Measurements from ENCODE around the gene NANOS3. TPM values are rescaled to one million over a fixed set of nuclear protein-coding genes. Genes with fewer than 3 reads are reported as not detected.
A peak's percentile ranks its signal among the peaks of the same experiment; 100 is the strongest.

The NANOS3 gene
- total RNA-seq, 1 donor from 2014 or later, result 0.69 TPM

- H3K4me1 Mint-ChIP-seq (ENCODE audit: unreplicated experiment), result peaks cover 17% of the 10 kb centered on the region
- DNase-seq (ENCODE audit: low spot score), result peak; percentile 98
- H3K27me3 Mint-ChIP-seq (ENCODE audit: unreplicated experiment), result peaks cover 22% of the 10 kb centered on the region
- peak overlapping the region; percentile 56 for H3K4me3 Mint-ChIP-seq (ENCODE audit: unreplicated experiment)
- peak overlapping the region; percentile 42 for H3K27ac Mint-ChIP-seq (ENCODE audit: unreplicated experiment)
- TF ChIP-seq, protein P1, sequence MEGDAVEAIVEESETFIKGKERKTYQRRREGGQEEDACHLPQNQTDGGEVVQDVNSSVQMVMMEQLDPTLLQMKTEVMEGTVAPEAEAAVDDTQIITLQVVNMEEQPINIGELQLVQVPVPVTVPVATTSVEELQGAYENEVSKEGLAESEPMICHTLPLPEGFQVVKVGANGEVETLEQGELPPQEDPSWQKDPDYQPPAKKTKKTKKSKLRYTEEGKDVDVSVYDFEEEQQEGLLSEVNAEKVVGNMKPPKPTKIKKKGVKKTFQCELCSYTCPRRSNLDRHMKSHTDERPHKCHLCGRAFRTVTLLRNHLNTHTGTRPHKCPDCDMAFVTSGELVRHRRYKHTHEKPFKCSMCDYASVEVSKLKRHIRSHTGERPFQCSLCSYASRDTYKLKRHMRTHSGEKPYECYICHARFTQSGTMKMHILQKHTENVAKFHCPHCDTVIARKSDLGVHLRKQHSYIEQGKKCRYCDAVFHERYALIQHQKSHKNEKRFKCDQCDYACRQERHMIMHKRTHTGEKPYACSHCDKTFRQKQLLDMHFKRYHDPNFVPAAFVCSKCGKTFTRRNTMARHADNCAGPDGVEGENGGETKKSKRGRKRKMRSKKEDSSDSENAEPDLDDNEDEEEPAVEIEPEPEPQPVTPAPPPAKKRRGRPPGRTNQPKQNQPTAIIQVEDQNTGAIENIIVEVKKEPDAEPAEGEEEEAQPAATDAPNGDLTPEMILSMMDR (IDR thresholded peaks at IDR 0.05; ENCODE audit: unreplicated experiment), result peak; percentile 99
- peaks cover 10% of the 10 kb centered on the region for H3K36me3 Mint-ChIP-seq (ENCODE audit: low read depth, unreplicated experiment)
- H3K9me3 Mint-ChIP-seq (ENCODE audit: unreplicated experiment), result no peaks in the 10 kb centered on the region
These were observed 15.0 kb upstream of the NANOS3 start for GRCh38 chr19:13861714-13862531.

- Mint-ChIP-seq H3K4me3 (ENCODE audit: unreplicated experiment) (peak overlapping the region; percentile 81), H3K36me3 (ENCODE audit: low read depth, unreplicated experiment) (peaks cover 10% of the 10 kb centered on the region), H3K9me3 (ENCODE audit: unreplicated experiment) (no peaks in the 10 kb centered on the region), H3K27me3 (ENCODE audit: unreplicated experiment) (peaks cover 30% of the 10 kb centered on the region), H3K4me1 (ENCODE audit: unreplicated experiment) (peaks cover 17% of the 10 kb centered on the region), H3K27ac (ENCODE audit: unreplicated experiment) (peak overlapping the region; percentile 11)
- no peak for DNase-seq (ENCODE audit: low spot score)
- TF ChIP-seq, protein P1 (IDR thresholded peaks at IDR 0.05; ENCODE audit: unreplicated experiment), result no peak
These were observed 12.8 kb upstream of the NANOS3 start for GRCh38 chr19:13864046-13864666.

GRCh38 chr19:13864667-13865570 is 12.0 kb upstream of the NANOS3 start:
- Mint-ChIP-seq H3K27ac (ENCODE audit: unreplicated experiment) (peak overlapping the region; percentile 11), H3K27me3 (ENCODE audit: unreplicated experiment) (peaks cover 30% of the 10 kb centered on the region), H3K36me3 (ENCODE audit: low read depth, unreplicated experiment) (peaks cover 10% of the 10 kb centered on the region), H3K4me1 (ENCODE audit: unreplicated experiment) (peaks cover 15% of the 10 kb centered on the region), H3K9me3 (ENCODE audit: unreplicated experiment) (no peaks in the 10 kb centered on the region), H3K4me3 (ENCODE audit: unreplicated experiment) (peak overlapping the region; percentile 81)
- DNase-seq (ENCODE audit: low spot score), result no peak
- TF ChIP-seq, protein P1 (IDR thresholded peaks at IDR 0.05; ENCODE audit: unreplicated experiment), result no peak

- no peaks in the 10 kb centered on the region for H3K9me3 Mint-ChIP-seq (ENCODE audit: unreplicated experiment)
- peaks cover 15% of the 10 kb centered on the region for H3K4me1 Mint-ChIP-seq (ENCODE audit: unreplicated experiment)
- no peak overlapping the region for H3K27ac Mint-ChIP-seq (ENCODE audit: unreplicated experiment)
- TF ChIP-seq, protein P1 (IDR thresholded peaks at IDR 0.05; ENCODE audit: unreplicated experiment), result no peak
- DNase-seq (ENCODE audit: low spot score), result no peak
- H3K4me3 Mint-ChIP-seq (ENCODE audit: unreplicated experiment), result peak overlapping the region; percentile 91
- peaks cover 10% of the 10 kb centered on the region for H3K36me3 Mint-ChIP-seq (ENCODE audit: low read depth, unreplicated experiment)
- peaks cover 29% of the 10 kb centered on the region for H3K27me3 Mint-ChIP-seq (ENCODE audit: unreplicated experiment)
These were observed 11.1 kb upstream of the NANOS3 start for GRCh38 chr19:13865571-13866462.

Measured in endothelial cell (in vitro differentiated cells).